Mammary epithelial cell (primary cell): Measurements from ENCODE around the gene NXPH2.

Source experiments
- CTCF ChIP-seq, 2 donors: IDR thresholded peaks in 1 of 2; conservative IDR thresholded peaks in 1 of 2; 2 replicates each; pipeline ENCODE4 v1.5.1; 2011 to 2012; ENCODE audit warnings: inconsistent platforms in 2 of 2, low read length in 2 of 2, mild to moderate bottlenecking in 2 of 2, control low read depth in 1 of 2, low read depth in 1 of 2; ENCODE audit not compliant: insufficient read depth in 1 of 2; ENCODE audit errors: extremely low read depth in 1 of 2
- EZH2 ChIP-seq: IDR thresholded peaks from 2 replicates; pipeline ENCODE4 v1.6.1; 2012; ENCODE audit warnings: low read length, inconsistent platforms, borderline replicate concordance

- TF ChIP-seq CTCF (conservative IDR thresholded peaks at IDR 0.05 in 1 of 2, IDR thresholded peaks at IDR 0.05 in 1 of 2; ENCODE audit: extremely low read depth in 1 of 2, insufficient read depth in 1 of 2, low read depth in 1 of 2, low read length in 2 of 2) (no peak), EZH2 (no peak)
Measured at GRCh38 chr2:138757384-138757783, 22.8 kb downstream of the NXPH2 start.
